ENCODE measurements around the gene CD14. TPM values are rescaled to one million over a fixed set of nuclear protein-coding genes. Genes with fewer than 3 reads are reported as not detected.
"Not testable (repeated sequence)": the region's sequence is repeated elsewhere in the genome, so short reads cannot be mapped to it uniquely, and the experiment has no call there.

Gene CD14
- total RNA-seq, 1 experiment from 2014 or later = 0.41 TPM

DNA sequence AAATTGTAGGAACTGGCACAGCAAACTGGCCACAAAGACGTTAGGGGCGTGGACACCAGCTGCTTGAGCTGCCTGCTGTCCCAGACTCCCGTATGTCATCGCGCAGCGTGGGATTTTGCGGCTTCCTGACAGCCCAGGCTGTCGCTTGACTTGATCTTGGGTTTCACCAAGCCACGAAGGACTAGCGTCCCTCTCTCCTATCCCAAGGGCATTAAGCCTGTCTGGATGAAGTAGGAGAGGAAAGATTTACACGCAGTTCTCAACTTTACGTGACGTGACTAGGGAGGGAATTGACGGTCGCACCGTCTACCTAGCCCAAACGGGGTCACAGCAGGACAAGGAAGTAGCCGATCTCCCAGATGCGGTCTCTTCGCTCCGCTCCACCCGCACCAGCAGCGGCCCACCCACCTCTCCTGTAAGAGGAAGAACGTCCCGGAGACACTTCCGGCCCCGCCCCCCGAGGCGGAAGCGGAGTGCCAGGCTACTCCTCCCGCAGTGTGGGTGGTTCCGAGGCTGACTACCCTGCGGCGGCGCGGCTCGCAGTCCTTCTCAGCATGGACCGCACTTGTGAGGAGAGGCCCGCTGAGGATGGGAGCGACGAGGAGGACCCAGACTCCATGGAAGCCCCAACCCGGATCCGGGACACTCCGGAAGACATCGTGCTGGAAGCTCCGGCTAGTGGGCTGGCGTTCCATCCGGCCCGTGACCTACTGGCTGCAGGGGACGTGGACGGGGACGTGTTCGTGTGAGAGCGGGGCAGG lies 31.6 kb upstream of the CD14 start, which contains the start of gene WDR55:
TSS of gene WDR55 (plus strand) at position 546 of the 761 bp plus-strand sequence. CDS start at position 555, 9 bp downstream.
- peaks cover 64% of the 10 kb centered on the region for H3K36me3 ChIP-seq (ENCODE audit: insufficient read depth, low read length, poor library complexity, severe bottlenecking)
- peaks cover 6% of the 10 kb centered on the region for H3K4me1 ChIP-seq (ENCODE audit: insufficient read depth, low read length, poor library complexity, severe bottlenecking)
- peak within 1 kb of the TSS; percentile 86 for H3K4me3 ChIP-seq (ENCODE audit: low read depth, low read length, poor library complexity, severe bottlenecking)
- peak; percentile 98 for DNase-seq (ENCODE audit: low spot score)
- no peaks in the 10 kb centered on the region for H3K27me3 ChIP-seq (replicated peaks; ENCODE audit: insufficient read depth, low read depth, low read length, poor library complexity)
- no peaks in the 10 kb centered on the region for H3K9me3 ChIP-seq (ENCODE audit: low read depth, low read length, poor library complexity, severe bottlenecking)
- ChIA-PET CTCF (no interaction called here), POLR2A (ENCODE audit: low non-redundant PET) (no interaction called here)
- intact Hi-C loops (cut with micrococcal nuclease; ENCODE audit: unreplicated experiment) = loop anchor here (1.0 kb wide), 1 partner anchor 27 kb away; the partner anchor contains the start of genes HARS1 and HARS2
- TF ChIP-seq, protein P1, sequence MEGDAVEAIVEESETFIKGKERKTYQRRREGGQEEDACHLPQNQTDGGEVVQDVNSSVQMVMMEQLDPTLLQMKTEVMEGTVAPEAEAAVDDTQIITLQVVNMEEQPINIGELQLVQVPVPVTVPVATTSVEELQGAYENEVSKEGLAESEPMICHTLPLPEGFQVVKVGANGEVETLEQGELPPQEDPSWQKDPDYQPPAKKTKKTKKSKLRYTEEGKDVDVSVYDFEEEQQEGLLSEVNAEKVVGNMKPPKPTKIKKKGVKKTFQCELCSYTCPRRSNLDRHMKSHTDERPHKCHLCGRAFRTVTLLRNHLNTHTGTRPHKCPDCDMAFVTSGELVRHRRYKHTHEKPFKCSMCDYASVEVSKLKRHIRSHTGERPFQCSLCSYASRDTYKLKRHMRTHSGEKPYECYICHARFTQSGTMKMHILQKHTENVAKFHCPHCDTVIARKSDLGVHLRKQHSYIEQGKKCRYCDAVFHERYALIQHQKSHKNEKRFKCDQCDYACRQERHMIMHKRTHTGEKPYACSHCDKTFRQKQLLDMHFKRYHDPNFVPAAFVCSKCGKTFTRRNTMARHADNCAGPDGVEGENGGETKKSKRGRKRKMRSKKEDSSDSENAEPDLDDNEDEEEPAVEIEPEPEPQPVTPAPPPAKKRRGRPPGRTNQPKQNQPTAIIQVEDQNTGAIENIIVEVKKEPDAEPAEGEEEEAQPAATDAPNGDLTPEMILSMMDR (conservative IDR thresholded peaks at IDR 0.05; ENCODE audit: low read depth, low read length) = no peak
- TF ChIP-seq EZH2 (IDR thresholded peaks at IDR 0.05; ENCODE audit: borderline replicate concordance, low read depth, low read length, poor library complexity, severe bottlenecking) = no peak
- peak within 1 kb of the TSS; percentile 80 for H3K27ac ChIP-seq (ENCODE audit: low read depth, low read length, poor library complexity, severe bottlenecking)
- TSS peak; percentile 83 for BruUV-seq (replicated peaks)

DNA sequence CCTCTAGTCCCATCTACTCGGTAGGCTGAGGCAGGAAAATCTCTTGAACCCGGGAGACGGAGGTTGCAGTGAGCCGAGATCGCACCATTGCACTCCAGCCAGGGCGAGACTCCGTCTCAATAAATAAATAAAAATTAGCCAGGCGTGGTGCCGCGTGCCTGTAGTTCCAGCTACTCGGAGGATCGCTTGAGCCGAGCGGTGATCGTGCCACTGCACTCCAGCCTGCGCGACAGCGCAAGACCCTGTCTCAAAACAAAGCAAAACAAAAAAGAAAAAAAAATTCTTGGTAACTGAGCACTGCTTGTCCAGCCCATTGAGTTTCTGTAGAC lies 31.0 kb upstream of the CD14 start:
- TF ChIP-seq, protein P1 (conservative IDR thresholded peaks at IDR 0.05; ENCODE audit: low read depth, low read length) = no peak
- no peak for TF ChIP-seq EZH2 (IDR thresholded peaks at IDR 0.05; ENCODE audit: borderline replicate concordance, low read depth, low read length, poor library complexity, severe bottlenecking)
- DNase-seq (ENCODE audit: low spot score) = no peak
- ChIA-PET POLR2A (ENCODE audit: low non-redundant PET) (interaction anchor here (0.6 kb wide), 1 partner anchor 45 kb away, joined by 3 read pairs; no protein-coding TSS in a partner anchor), CTCF (no interaction called here)
- Histone ChIP-seq H3K9me3 (ENCODE audit: low read depth, low read length, poor library complexity, severe bottlenecking) (no peaks in the 10 kb centered on the region), H3K27ac (ENCODE audit: low read depth, low read length, poor library complexity, severe bottlenecking) (peak overlapping the region; percentile 80), H3K36me3 (ENCODE audit: insufficient read depth, low read length, poor library complexity, severe bottlenecking) (peaks cover 64% of the 10 kb centered on the region), H3K27me3 (replicated peaks; ENCODE audit: insufficient read depth, low read depth, low read length, poor library complexity) (no peaks in the 10 kb centered on the region), H3K4me3 (ENCODE audit: low read depth, low read length, poor library complexity, severe bottlenecking) (peak overlapping the region; percentile 86), H3K4me1 (ENCODE audit: insufficient read depth, low read length, poor library complexity, severe bottlenecking) (peaks cover 6% of the 10 kb centered on the region)
- intact Hi-C loops (cut with micrococcal nuclease; ENCODE audit: unreplicated experiment) = loop anchor here (1.0 kb wide), 1 partner anchor 27 kb away; the partner anchor contains the start of genes HARS1 and HARS2
- no TSS peak for BruUV-seq (replicated peaks)

DNA sequence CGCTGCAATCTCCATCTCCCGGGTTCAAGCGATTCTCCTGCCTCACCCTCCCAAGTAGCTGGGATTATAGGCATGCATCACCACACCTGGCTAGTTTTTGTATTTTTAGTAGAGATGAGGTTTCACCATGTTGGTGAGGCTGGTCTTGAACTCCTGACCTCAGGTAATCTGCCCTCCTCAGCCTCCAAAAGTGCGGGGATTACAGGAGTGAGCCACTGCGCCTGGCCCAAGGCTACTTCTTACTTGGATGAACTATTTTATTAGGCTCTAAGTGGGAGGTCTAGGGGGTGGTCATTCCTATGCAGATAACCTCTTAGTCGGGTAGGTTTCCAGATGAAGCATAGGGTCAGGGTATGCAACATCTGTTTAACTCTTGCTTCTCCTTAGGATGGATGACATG lies 27.4 kb upstream of the CD14 start:
- H3K9me3 ChIP-seq (ENCODE audit: low read depth, low read length, poor library complexity, severe bottlenecking); BruUV-seq (replicated peaks); DNase-seq (ENCODE audit: low spot score); H3K4me3 ChIP-seq (ENCODE audit: low read depth, low read length, poor library complexity, severe bottlenecking); CTCF ChIA-PET; POLR2A ChIA-PET (ENCODE audit: low non-redundant PET); H3K27me3 ChIP-seq (replicated peaks; ENCODE audit: insufficient read depth, low read depth, low read length, poor library complexity); intact Hi-C loops (cut with micrococcal nuclease; ENCODE audit: unreplicated experiment); H3K4me1 ChIP-seq (ENCODE audit: insufficient read depth, low read length, poor library complexity, severe bottlenecking); H3K27ac ChIP-seq (ENCODE audit: low read depth, low read length, poor library complexity, severe bottlenecking): not testable (repeated sequence)
- peaks cover 74% of the 10 kb centered on the region for H3K36me3 ChIP-seq (ENCODE audit: insufficient read depth, low read length, poor library complexity, severe bottlenecking)

DNA sequence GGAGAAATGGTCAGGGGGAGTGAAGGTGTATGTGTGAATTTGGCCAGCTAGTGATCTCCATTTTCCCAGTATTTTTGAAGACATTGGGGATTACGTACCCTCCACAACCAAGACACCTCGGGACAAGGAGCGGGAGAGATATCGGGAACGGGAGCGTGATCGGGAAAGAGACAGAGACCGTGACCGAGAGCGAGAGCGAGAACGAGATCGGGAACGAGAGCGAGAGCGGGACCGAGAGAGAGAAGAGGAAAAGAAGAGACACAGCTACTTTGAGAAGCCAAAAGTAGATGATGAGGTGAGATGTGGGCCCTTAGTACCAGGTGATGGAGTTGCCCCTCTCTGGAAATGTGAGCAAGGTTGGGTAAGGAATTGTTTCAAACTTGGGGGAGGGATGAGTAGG lies 25.9 kb upstream of the CD14 start:
- Histone ChIP-seq H3K4me1 (ENCODE audit: insufficient read depth, low read length, poor library complexity, severe bottlenecking) (no peaks in the 10 kb centered on the region), H3K9me3 (ENCODE audit: low read depth, low read length, poor library complexity, severe bottlenecking) (no peaks in the 10 kb centered on the region), H3K4me3 (ENCODE audit: low read depth, low read length, poor library complexity, severe bottlenecking) (no peak overlapping the region), H3K27me3 (replicated peaks; ENCODE audit: insufficient read depth, low read depth, low read length, poor library complexity) (no peaks in the 10 kb centered on the region), H3K27ac (ENCODE audit: low read depth, low read length, poor library complexity, severe bottlenecking) (no peak overlapping the region), H3K36me3 (ENCODE audit: insufficient read depth, low read length, poor library complexity, severe bottlenecking) (peaks cover 87% of the 10 kb centered on the region)
- TF ChIP-seq, protein P1 (conservative IDR thresholded peaks at IDR 0.05; ENCODE audit: low read depth, low read length) = no peak
- TF ChIP-seq EZH2 (IDR thresholded peaks at IDR 0.05; ENCODE audit: borderline replicate concordance, low read depth, low read length, poor library complexity, severe bottlenecking) = no peak
- CTCF ChIA-PET = no interaction called here
- no peak for DNase-seq (ENCODE audit: low spot score)
- no TSS peak for BruUV-seq (replicated peaks)
- POLR2A ChIA-PET (ENCODE audit: low non-redundant PET) = no interaction called here
- intact Hi-C loops (cut with micrococcal nuclease; ENCODE audit: unreplicated experiment) = no loop called here
